Esophagus mucosa (tissue), 1 donor: ENCODE data around the gene CCDC185. TPM values are rescaled to one million over a fixed set of nuclear protein-coding genes. Genes with fewer than 3 reads are reported as not detected.

Source experiments
- ATAC-seq: fragments of 200-7000 bp; cut with Tn5 transposase; one replicate; pipeline ENCODE4 v1.9.1; 2020
- total RNA-seq: library from RNA; stranded (reverse); gene quantifications from one replicate; pipeline ENCODE4 v1.2.4, GENCODE V29; 2023
- donor health status: DM: yes; HTN: yes; CAD: no.

The CCDC185 gene
- total RNA-seq, 1 donor from 2014 or later: 0.24 TPM

DNA sequence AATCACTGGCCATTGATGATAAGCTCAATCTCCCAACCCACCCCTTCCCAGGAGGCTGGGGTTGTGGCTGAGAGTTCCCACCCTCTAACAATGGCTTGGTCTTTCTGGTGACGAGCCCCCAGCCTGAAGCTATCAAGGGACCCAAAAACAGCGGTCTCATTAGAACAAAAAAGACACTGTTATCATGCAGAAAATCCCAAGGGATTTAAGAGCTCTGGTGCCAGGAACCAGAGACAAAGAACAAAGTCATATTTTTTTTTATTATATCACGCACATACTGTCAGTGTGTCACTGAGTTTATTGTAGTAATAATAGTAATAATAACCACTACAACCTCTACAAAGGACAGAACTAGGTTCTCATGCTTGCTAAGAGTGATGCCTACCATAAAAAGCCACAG lies 43.9 kb downstream of the CCDC185 start:
- ATAC-seq: no peak

DNA sequence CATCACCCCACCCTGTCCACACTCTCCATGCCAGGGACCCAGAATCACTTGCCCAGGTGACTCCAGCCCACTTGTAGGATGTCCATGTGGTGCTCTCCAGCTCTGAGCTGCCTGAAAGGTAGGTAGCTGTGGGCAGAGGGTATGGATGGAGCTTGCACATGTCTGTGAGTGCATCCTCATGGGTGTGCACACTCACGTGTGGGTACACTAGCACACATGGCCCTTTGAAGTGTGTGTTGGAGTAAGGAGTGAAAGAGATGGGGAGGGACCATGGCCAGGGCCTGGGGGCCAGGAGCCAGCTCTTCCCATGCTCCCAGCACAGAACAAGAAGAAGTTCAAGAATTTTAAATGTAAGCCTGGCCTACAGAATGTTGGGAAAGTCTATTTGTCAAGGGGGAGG lies 50.2 kb downstream of the CCDC185 start:
- ATAC-seq: no peak

DNA sequence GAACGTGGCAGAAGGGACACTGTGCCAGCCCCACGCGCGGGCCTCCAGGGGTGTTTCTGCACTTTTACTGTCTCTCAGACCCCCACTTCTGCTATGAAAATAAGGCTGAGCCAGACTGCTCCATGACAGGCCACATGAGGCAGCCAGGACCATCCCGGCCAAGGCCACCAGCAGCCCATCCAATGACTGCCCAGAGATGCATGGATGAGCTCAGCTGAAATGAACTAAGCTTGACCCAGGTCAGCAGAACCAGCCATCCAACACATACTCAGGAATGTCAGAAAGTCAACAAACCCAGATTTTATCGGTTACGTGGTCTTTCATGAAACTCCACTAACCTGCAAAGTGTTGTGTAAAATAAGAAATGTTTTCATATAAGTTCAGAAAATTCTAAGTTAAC lies 51.2 kb downstream of the CCDC185 start:
- ATAC-seq: no peak

Other genes starting within 250 kb of the CCDC185 start
- gene SUSD4, start 29.2 kb upstream of the CCDC185 start, total RNA-seq: 42.2 TPM